Measurements from ENCODE around the gene PPP1R14C.

- no peak for TF ChIP-seq YY1 (IDR thresholded peaks at IDR 0.05; ENCODE audit: low read depth)
- no peak for TF ChIP-seq ZBTB7A (IDR thresholded peaks at IDR 0.05; ENCODE audit: low read depth)
- no peak for TF ChIP-seq TAF1 (IDR thresholded peaks at IDR 0.05; ENCODE audit: low read depth)
- no peak for TF ChIP-seq RAD21 (IDR thresholded peaks at IDR 0.05; ENCODE audit: low read depth)
- TF ChIP-seq NFIC (IDR thresholded peaks at IDR 0.05) = no peak
- no peak for TF ChIP-seq CEBPB (IDR thresholded peaks at IDR 0.05)
- TF ChIP-seq FOXM1 (IDR thresholded peaks at IDR 0.05; ENCODE audit: borderline replicate concordance, low read depth) = no peak
These were observed 53.2 kb downstream of the PPP1R14C start for GRCh38 chr6:150195996-150196417.

All from Ishikawa (cell line).